GM19193 (cell line): ENCODE data around the gene ERCC6L2.

Experiments
- POLR2A ChIP-seq: IDR thresholded peaks from 4 replicates; pipeline ENCODE4 v1.6.1; 2011; ENCODE audit not compliant: insufficient read depth, insufficient read length; ENCODE audit errors: extremely low read depth

ERCC6L2 gene

GRCh38 chr9:95852059-95853032 is 23.1 kb upstream of the ERCC6L2 start:
- no peak for TF ChIP-seq POLR2A

GRCh38 chr9:95854386-95855020 is 21.0 kb upstream of the ERCC6L2 start:
- TF ChIP-seq POLR2A, result no peak

GRCh38 chr9:95855961-95856360 is 19.5 kb upstream of the ERCC6L2 start:
- no peak for TF ChIP-seq POLR2A

GRCh38 chr9:95857124-95857523 is 18.4 kb upstream of the ERCC6L2 start:
- TF ChIP-seq POLR2A, result no peak

- no peak for TF ChIP-seq POLR2A
These were observed 17.6 kb upstream of the ERCC6L2 start for GRCh38 chr9:95857896-95858295.

GRCh38 chr9:95862343-95862742 is 13.1 kb upstream of the ERCC6L2 start:
- TF ChIP-seq POLR2A, result no peak

- TF ChIP-seq POLR2A, result no peak
These were observed 10.5 kb upstream of the ERCC6L2 start for GRCh38 chr9:95864852-95865580.

- no peak for TF ChIP-seq POLR2A
These were observed 5.1 kb upstream of the ERCC6L2 start for GRCh38 chr9:95870352-95870751.

GRCh38 chr9:95870906-95871305 is 4.6 kb upstream of the ERCC6L2 start:
- no peak for TF ChIP-seq POLR2A

GRCh38 chr9:95874303-95874988 is 1.0 kb upstream of the ERCC6L2 start:
- no peak for TF ChIP-seq POLR2A

GRCh38 chr9:95874989-95875304 is 544 bp upstream of the ERCC6L2 start:
- no peak for TF ChIP-seq POLR2A

GRCh38 chr9:95876138-95876444 is 600 bp downstream of the ERCC6L2 start:
- TF ChIP-seq POLR2A, result no peak

GRCh38 chr9:95876595-95876994 is 1.1 kb downstream of the ERCC6L2 start:
- no peak for TF ChIP-seq POLR2A

GRCh38 chr9:95877984-95878383 is 2.5 kb downstream of the ERCC6L2 start:
- no peak for TF ChIP-seq POLR2A

GRCh38 chr9:95879591-95879990 is 4.1 kb downstream of the ERCC6L2 start:
- no peak for TF ChIP-seq POLR2A
